Skeletal muscle cell (primary cell): ENCODE results near the gene HDAC10.

Experiments used
- DNase-seq: peaks from one replicate; pipeline ENCODE4 v3.0.0-alpha.2; 2010; ENCODE audit warnings: low read depth
- H3K4me3 ChIP-seq: 2 replicates; pipeline ENCODE4 v1.5.1; 2011; ENCODE audit warnings: low read depth, mild to moderate bottlenecking, control low read depth, low read length, moderate library complexity

HDAC10 gene

DNA sequence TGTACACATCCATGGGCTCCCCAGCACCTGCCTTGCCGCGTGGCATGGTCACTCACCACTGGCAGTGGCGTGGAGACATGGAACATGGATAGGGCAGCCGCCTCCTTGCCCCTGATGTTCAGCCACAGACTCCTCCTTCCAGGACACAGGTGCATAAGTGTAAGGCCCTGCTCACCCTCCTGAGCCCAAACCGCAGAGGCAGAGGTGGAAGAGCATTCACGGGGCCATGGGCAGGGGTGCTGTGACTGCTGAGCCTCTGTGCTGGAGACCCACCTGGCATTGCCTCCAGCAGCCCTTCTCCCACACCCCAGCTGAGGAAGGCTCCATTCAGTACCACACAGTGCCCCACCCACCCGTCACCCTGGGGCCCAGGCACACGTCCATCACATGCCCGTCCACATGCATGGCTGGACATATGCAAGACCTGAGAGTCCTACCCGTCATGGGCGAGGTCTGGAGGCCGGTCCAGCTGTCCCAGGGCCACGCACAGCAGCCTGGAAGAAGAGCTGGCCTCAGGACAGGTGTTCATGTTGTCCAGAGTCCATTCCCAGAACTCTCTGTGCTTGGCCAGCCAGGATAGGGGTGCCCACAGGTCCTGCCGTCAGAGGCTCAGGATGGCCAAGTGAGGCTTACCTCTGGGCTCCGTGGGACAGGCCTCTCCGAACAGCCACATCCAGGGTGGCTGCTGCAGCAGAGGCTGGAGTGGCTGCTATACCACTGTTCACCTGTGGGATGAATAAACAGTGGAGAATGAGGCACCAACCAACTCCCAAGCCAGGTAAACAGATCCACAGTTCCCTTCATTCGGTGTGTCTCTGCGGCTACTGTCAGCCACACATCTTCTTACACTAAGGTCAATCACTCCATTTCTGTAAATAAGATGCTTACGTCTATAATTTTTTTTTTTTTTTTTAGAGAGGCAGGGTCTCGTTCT, 4.6 kb downstream of the HDAC10 start:
- H3K4me3 ChIP-seq = no peak overlapping the region
- no peak for DNase-seq

GRCh38 chr22:50245214-50246072, 5.6 kb downstream of the HDAC10 start:
- no peak for DNase-seq
- peak overlapping the region; percentile 98 for H3K4me3 ChIP-seq

GRCh38 chr22:50244420-50245213, 6.4 kb downstream of the HDAC10 start, which contains the start of gene TUBGCP6:
Gene TUBGCP6, minus strand, starts transcription at chr22:50245023. Its CDS starts 564 bp downstream, at chr22:50244459.
- peak within 1 kb of the TSS; percentile 98 for H3K4me3 ChIP-seq
- DNase-seq = peak; percentile 63

DNA sequence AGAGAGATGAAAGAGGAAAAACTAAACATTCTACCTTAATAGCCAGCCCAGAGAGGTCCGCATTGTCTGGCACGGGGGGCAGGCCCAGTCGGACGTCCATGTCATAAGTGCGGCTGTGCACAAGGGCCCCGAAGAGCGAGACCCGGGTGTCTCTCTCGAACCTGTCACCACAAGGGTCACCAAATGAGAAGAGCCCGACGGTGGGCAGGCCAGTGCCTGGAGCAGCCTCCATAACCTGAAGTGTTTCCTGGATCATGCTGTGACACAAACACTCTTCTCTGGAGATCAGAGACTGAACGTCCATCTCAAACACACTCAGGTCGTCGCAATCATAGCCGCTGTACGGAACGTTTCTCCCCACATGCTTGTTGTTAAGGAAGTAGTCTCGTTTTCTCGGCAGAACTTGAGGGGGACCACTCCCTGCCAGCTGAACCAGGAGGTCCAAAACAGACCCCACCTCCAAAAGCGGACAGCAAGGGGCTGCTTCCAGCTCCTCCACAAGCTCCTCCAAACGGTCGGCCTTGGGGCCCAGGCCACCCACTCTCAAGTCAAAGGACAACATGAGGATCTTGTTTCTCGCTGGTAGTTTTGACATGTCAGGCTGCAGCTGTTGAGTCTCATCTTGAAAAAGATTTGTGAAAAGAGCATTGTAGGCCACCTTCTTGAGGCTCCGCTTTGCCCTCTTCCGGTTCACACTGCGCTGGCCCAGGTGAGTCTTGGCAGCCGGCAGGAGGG, 7.2 kb downstream of the HDAC10 start:
- H3K4me3 ChIP-seq = peak overlapping the region; percentile 98
- no peak for DNase-seq

DNA sequence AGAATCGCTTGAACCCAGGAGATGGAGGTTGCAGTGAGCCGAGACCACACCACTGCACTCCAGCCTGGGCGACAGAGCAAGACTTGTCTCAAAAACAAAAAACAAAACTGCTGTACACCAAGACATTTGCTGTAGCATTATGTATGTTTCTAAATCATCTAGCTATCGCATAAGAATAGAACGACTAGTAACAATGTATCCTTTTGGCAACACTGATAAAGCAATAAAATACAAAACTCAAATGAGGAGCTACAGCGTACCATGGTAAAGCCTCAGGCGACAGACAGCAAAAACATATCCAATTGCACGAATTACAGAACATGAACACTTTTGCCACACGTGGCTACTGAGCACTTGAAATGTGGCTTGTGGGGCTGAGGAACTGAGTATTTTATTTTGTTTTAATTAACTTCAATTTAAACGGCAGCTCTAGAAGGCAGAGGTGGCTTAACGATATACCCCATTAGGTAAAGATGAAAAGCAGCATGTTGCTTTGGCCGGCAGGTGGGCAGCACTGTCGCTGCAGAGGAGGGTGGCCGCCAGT, 8.6 kb downstream of the HDAC10 start:
- peak overlapping the region; percentile 98 for H3K4me3 ChIP-seq
- DNase-seq = no peak

DNA sequence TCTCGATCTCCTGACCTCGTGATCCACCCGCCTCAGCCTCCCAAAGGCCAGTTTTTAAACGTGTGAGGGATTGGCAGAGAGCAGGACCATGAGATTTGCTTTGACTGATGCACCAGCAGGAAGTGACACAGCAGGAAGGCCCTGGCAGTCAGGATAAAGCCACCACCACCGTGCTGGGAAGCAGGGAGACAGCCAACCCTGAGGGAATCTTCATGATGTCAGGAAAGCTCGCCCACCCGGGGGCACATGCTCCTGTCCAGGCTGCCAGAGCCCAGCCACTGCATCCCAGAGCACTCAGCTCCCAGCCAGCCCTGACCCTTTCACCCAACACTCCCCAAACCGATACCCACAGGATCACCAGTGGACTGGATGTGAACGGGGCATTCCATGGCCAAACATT, 12.3 kb downstream of the HDAC10 start:
- no peak overlapping the region for H3K4me3 ChIP-seq
- DNase-seq = no peak

DNA sequence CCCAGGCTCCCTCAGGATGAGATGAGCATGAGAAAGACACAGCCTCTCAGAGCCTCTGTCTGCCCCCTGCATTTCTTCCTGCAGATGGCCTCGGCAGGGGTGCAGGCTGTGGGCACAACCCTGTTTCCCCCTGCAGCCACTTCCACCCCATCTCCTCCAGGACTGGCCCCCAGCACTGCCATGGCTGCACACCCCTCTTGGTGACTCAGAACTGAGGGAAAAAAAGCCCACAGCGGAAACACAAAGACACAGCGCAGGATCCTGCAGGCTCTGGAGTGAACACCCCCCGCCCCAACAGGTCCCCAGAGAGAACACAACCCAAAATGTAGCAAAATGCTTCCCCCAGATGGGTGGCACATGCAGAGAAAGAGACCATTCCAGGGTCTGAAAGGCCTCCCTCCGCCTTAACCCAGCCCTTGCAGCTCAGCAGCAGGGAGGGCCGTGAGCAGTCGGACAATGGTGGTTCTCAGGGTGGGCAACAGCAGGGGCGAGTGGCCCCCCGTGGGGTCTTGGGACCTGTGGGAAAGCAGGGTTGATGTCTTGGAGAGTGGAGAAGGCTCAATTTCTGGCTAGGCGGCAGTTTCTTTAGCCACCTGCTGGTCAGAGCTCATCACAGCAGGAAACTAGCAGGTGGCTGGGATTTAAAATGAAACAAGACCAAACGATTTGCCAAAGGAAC, 14.2 kb downstream of the HDAC10 start:
- DNase-seq = no peak
- no peak overlapping the region for H3K4me3 ChIP-seq

GRCh38 chr22:50233223-50233622, 17.8 kb downstream of the HDAC10 start:
- no peak overlapping the region for H3K4me3 ChIP-seq
- DNase-seq = no peak

GRCh38 chr22:50232481-50233151, 18.4 kb downstream of the HDAC10 start:
- no peak overlapping the region for H3K4me3 ChIP-seq
- no peak for DNase-seq

GRCh38 chr22:50229370-50229769, 21.7 kb downstream of the HDAC10 start:
- H3K4me3 ChIP-seq = no peak overlapping the region
- no peak for DNase-seq

GRCh38 chr22:50228366-50228765, 22.7 kb downstream of the HDAC10 start:
- H3K4me3 ChIP-seq = no peak overlapping the region
- no peak for DNase-seq

DNA sequence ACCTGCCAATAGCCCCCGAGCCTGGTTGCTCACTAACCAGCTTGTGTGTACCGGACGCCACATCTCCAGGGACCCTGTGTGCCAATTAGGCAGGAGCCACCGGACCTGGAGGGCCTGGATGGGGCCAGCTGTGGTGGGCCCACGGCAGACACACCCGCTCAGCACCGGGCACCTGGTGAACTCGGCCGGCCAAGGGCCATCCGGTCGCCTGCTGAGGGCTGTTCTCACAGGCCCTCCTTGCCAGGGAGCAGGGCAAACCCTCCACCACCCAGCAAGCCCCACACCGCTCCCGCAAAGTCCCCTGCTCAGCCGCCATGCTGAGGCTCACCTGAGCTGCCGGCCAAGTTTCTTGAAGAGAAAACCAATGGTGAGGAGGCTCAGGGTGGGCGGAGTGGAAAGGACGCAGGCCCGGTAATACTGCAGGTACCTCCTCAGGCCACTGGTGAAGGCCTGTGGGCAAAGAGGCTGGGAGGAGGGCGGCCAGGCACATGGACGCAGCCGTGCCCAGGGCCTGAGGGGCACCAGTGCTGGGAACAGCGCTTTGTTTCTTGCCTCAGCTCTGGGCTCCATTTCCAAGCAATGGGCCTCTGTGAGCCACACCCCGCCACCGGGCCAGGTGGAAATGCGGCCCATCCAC, 23.4 kb downstream of the HDAC10 start:
- no peak for DNase-seq

GRCh38 chr22:50226875-50227165, 24.2 kb downstream of the HDAC10 start:
- no peak overlapping the region for H3K4me3 ChIP-seq
- DNase-seq = no peak

More for the DNA sequence above, 23.4 kb downstream of the HDAC10 start:
- no peak overlapping the region for H3K4me3 ChIP-seq

- H3K4me3 ChIP-seq = no peak overlapping the region
- DNase-seq = no peak
Measured at GRCh38 chr22:50226063-50226874, 24.8 kb downstream of the HDAC10 start.

GRCh38 chr22:50225200-50225969, 25.7 kb downstream of the HDAC10 start:
- DNase-seq = no peak

GRCh38 chr22:50224071-50224470, 27.0 kb downstream of the HDAC10 start:
- DNase-seq = no peak

More at GRCh38 chr22:50225200-50225969, 25.7 kb downstream of the HDAC10 start:
- H3K4me3 ChIP-seq = no peak overlapping the region

More at GRCh38 chr22:50224071-50224470, 27.0 kb downstream of the HDAC10 start:
- no peak overlapping the region for H3K4me3 ChIP-seq
